Stimulated activated CD8-positive, alpha-beta memory T cell treated with anti-CD3 and anti-CD28 coated beads, Interleukin-15, amount 100 ng/mL, for 48 hours (primary cell): Measurements from ENCODE around the gene APOM.

ENCODE experiments used
- DNase-seq, 2 donors: peaks; one replicate each; pipeline ENCODE4 v3.0.0-alpha.2; 2020; ENCODE audit warnings: low read depth in 2 of 2

Gene APOM

GRCh38 chr6:31680226-31681134, 24.8 kb downstream of the APOM start, which contains the start of gene LY6G5C:
LY6G5C (minus strand) TSS chr6:31681067; CDS start chr6:31680373, 694 bp downstream.
- DNase-seq: peak; percentile 34 to 43

GRCh38 chr6:31681135-31681671, 25.5 kb downstream of the APOM start:
- peak in 1 of 2 donors; percentile 31 for DNase-seq

- DNase-seq: no peak
These were observed 27.9 kb downstream of the APOM start for GRCh38 chr6:31683591-31683990.

- DNase-seq: no peak
These were observed 30.8 kb downstream of the APOM start for GRCh38 chr6:31686483-31686882.

- no peak for DNase-seq
These were observed 31.6 kb downstream of the APOM start for GRCh38 chr6:31687321-31687720.

GRCh38 chr6:31687860-31688693, 32.4 kb downstream of the APOM start:
- DNase-seq: no peak

- no peak for DNase-seq
These were observed 33.8 kb downstream of the APOM start for GRCh38 chr6:31689249-31690110.

- DNase-seq: no peak
These were observed 34.8 kb downstream of the APOM start for GRCh38 chr6:31690231-31691077.

GRCh38 chr6:31691078-31691463, 35.4 kb downstream of the APOM start:
- DNase-seq: no peak

- no peak for DNase-seq
These were observed 35.9 kb downstream of the APOM start for GRCh38 chr6:31691564-31692108.

GRCh38 chr6:31692353-31692752, 36.7 kb downstream of the APOM start:
- DNase-seq: no peak

- DNase-seq: no peak
These were observed 37.2 kb downstream of the APOM start for GRCh38 chr6:31692886-31693285.

GRCh38 chr6:31693535-31693934, 37.8 kb downstream of the APOM start:
- no peak for DNase-seq

GRCh38 chr6:31697555-31697954, 41.9 kb downstream of the APOM start:
- DNase-seq: no peak

- DNase-seq: no peak
These were observed 45.2 kb downstream of the APOM start for GRCh38 chr6:31700740-31701401.

- no peak for DNase-seq
These were observed 46.1 kb downstream of the APOM start for GRCh38 chr6:31701666-31702404.

- DNase-seq: no peak
These were observed 46.7 kb downstream of the APOM start for GRCh38 chr6:31702405-31702818.

GRCh38 chr6:31702819-31703716, 47.4 kb downstream of the APOM start, which contains the start of gene ABHD16A:
ABHD16A (minus strand) TSS chr6:31703324; CDS start chr6:31703281, 43 bp downstream.
- peak; percentile 96 to 97 for DNase-seq
